ENCODE measurements around the gene ERCC1.
A peak's percentile ranks its signal among the peaks of the same experiment; 100 is the strongest.

DNA sequence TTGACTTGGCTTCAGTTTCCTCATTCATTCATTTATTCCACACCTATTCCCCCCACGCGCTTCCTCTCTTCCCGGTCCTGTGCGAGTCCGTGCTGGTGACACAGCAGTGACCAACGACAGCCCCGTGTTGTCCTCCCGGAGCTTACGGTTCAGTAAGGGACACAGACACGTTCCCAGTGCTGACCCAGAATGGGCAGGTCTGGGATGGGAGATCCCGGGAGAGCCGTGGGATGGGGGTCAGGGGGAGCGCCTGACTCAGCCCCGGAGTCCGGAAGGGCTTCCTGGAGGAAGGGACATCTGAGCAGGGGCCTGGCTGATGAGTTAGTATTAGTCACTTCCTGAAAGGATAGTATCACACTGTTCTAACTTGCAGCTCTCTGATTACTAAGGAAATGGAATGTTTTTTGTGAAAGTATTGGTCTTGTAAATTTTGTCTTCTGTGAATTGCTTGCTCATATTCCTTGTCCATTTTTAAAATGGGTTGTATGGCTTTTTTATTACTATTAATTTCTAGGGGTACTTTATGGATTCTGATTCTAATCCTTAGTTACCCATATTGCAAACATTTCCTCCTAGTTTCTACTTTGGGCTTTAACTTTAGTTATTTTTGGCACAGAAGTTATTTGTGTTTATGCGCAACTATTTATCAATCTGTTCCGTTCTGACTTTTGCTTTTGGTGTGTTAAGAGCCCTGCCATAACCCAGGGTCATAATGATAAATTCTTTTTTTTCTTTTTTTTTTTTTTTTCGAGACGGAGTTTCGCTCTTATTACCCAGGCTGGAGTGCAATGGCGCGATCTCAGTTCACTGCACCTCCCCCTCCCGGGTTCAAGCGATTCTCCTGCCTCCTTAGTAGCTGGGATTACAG is 708 bp upstream of the ERCC1 start:
- TF ChIP-seq CTCF (IDR thresholded peaks at IDR 0.05) (no peak), POLR2A (IDR thresholded peaks at IDR 0.05) (no peak), POLR2AphosphoS5 (IDR thresholded peaks at IDR 0.05; ENCODE audit: insufficient read depth in 1 of 2, low read depth in 1 of 2) (peak; percentile 83 to 96)

Data from vagina (tissue), 2 donors.